GOT3 (cell line): ENCODE measurements around the gene PLA2G4E.

Source experiments
- DNase-seq: peaks from one replicate; lab custom pipeline; 2025; ENCODE audit warnings: mixed read lengths; lab: John Stamatoyannopoulos, UW

PLA2G4E gene

GRCh38 chr15:41955807-41956525 is 64.9 kb downstream of the PLA2G4E start:
- DNase-seq: no peak

DNA sequence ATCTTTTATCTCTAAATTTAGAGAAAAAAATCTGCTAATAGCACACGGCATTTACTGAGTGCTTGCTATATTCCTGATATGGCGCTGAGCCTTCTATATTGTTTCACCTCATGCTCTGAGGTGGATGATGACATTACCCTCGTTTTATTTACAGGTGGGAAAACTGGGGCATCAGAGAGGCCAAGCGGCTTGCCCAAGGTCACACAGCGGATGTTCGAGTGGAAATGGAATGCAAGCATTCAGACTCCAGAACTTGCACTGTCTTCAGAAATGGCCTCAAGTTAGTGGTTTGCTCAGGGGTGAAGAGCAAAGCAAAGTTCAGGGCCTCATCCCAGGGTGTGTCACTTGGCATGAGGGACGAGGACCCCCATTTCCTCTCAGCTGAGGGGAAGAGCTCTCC is 65.7 kb downstream of the PLA2G4E start:
- no peak for DNase-seq

GRCh38 chr15:41954036-41954435 is 66.8 kb downstream of the PLA2G4E start:
- DNase-seq: no peak

- DNase-seq: no peak
Observed at GRCh38 chr15:41952013-41952563, 68.8 kb downstream of the PLA2G4E start.

DNA sequence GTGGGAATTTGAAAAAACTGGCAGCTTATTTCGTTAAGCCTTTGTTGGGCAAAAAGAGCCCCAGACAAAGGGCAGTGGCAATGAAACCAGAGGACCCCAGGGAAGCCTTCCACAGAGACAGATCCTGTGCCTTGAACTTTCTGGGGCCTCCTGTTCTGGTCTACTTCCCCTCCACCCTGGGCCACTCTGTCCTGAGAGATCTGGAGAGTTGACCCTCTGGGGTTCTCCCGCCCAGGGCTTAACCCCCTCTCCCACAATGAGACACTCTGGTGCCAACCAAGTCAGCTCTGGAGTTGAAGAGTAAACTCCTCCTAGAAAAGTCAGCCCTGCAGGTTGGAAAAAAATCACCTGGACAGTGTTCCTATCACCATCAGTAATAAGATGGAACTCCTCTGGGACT is 69.3 kb downstream of the PLA2G4E start:
- no peak for DNase-seq

- DNase-seq: no peak
Observed at GRCh38 chr15:41950489-41950888, 70.4 kb downstream of the PLA2G4E start.

- no peak for DNase-seq
Observed at GRCh38 chr15:41950127-41950483, 70.7 kb downstream of the PLA2G4E start.

GRCh38 chr15:41949401-41950126 is 71.3 kb downstream of the PLA2G4E start:
- no peak for DNase-seq

DNA sequence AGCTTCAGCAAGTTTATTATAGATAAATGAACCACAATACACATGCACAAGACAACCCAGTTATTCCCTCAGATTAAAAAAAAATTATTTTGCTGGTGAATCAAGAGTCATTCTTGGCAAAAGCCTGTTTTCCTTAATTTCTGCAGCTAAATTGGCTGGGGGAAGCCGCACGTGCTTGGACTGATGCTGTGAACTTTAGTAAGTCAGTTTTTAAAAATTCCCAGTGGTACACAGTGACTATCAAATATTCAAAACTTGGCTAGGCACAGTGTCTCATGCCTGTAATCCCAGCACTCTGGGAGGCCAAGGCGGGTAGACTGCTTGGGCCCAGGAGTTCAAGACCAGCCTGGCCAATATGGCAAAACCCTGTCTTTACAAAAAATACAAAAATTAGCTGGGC is 72.4 kb downstream of the PLA2G4E start:
- no peak for DNase-seq

- DNase-seq: no peak
Observed at GRCh38 chr15:41946970-41947369, 73.9 kb downstream of the PLA2G4E start.

DNA sequence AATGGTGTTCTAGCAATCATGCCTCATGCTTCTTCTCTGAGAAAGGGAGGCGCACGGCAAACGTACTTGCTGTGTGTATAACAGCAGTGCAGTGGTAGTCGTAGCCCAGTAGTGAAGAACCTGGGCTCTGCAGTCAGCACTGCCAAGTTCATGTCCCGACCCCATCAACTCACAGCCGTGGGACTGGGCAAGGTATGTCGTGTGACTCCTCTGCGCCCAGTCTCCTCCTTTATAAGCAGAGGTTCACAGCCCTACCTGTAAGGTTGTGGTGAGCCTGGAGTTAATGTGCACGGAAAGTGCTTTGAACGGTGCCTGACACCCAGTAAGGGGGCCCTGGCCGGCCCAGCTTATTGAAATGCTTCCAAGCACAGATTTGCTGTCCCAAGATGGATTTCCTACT is 75.1 kb downstream of the PLA2G4E start:
- no peak for DNase-seq

DNA sequence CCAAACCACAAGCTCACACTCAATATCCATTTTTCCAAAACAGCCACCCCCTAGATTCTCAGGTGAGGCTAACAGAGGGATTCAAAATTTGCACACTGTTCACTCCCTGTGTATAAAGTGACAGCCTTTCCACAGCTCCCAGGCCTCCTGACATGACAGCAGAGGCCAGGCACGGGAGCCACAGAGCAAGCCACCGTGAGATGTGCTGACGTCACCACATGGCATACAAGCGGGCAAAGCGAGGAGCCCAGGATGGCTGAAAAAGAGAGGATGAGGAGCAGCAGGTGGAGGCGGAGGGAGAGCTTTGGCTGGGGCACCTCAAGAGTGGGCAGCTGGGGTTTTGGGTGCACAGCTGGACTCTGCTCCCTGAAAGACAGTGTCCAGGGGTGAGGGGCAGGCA is 75.6 kb downstream of the PLA2G4E start:
- no peak for DNase-seq

GRCh38 chr15:41944313-41944940 is 76.4 kb downstream of the PLA2G4E start:
- no peak for DNase-seq

DNA sequence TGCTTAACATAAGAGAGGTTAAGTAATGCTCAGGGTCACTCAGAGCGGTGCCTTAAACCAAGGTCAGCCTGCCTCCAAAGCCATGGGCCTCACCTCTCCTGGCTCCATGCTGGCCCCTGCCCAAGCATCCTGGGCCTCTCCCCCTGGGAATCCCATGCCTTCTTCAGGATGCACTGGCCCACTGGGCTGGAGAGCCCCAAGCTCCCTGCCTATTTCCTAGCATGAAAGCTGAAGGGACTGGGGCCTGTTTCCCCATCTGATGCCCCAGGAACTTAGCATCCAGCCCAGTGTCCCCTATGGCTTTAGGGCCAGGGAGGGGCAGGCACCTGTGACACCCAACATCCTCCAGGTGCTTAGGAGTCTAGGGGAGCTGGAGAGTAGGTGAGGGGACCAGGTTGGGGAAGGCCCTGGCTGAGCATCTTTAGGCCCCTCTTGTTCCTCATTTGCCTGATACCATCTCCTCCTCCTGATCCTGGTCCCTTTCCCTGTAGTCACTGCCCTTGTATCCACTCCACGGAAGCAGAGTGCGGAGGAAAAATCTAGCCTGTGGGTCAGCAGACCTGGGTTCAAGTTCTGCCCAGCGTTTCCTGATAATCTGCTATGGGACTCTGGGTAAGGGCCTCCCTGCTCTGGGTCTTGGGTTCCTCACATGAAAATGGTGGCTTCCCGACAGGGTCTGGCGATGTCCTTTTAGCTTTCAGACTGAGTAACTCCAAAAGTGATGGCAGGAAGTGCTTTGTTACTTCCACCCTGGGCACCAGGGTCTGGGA is 77.1 kb downstream of the PLA2G4E start:
- no peak for DNase-seq

DNA sequence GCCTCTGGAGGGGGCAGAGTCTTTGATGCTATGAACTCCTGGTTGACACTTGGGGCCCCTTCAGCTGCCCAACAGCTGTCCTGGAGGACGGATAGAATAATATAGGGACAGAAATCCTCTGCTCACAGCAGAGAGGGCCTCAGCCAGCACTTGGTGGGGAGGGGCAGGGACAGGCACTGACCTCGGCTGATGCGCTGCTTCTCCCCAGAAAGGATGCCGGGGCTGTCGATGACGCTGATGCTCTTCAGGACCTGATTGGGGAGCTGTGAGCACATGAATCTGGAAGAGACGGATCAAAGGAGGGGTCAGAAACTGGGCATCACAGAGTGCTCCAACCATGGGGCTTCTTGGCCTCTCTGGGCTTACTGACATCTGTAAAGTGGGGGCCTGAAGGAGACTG is 78.0 kb downstream of the PLA2G4E start:
- no peak for DNase-seq

GRCh38 chr15:41941644-41942415 is 79.0 kb downstream of the PLA2G4E start:
- no peak for DNase-seq

DNA sequence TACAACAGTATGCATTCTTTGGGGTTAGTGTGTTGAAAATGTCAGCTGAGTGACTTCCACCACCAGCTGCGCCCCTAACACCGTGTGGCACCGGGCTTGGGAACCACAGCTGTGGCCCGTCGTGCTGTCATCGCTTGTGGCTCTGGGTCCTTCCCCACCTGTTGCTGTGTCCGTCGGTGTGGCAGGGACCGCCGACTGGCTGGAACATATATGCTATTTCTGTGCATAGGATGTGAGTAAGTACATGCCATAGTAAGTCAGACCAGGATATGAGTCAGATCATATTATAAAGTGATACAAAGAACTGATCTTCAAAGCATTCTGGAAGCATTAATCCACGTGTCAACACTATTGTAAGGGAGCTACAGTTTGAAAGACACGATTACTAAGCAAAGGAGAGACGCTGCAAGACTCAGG is 80.4 kb downstream of the PLA2G4E start:
- DNase-seq: no peak

GRCh38 chr15:41939986-41940385 is 80.9 kb downstream of the PLA2G4E start:
- no peak for DNase-seq

GRCh38 chr15:41937568-41937923 is 83.3 kb downstream of the PLA2G4E start:
- no peak for DNase-seq

DNA sequence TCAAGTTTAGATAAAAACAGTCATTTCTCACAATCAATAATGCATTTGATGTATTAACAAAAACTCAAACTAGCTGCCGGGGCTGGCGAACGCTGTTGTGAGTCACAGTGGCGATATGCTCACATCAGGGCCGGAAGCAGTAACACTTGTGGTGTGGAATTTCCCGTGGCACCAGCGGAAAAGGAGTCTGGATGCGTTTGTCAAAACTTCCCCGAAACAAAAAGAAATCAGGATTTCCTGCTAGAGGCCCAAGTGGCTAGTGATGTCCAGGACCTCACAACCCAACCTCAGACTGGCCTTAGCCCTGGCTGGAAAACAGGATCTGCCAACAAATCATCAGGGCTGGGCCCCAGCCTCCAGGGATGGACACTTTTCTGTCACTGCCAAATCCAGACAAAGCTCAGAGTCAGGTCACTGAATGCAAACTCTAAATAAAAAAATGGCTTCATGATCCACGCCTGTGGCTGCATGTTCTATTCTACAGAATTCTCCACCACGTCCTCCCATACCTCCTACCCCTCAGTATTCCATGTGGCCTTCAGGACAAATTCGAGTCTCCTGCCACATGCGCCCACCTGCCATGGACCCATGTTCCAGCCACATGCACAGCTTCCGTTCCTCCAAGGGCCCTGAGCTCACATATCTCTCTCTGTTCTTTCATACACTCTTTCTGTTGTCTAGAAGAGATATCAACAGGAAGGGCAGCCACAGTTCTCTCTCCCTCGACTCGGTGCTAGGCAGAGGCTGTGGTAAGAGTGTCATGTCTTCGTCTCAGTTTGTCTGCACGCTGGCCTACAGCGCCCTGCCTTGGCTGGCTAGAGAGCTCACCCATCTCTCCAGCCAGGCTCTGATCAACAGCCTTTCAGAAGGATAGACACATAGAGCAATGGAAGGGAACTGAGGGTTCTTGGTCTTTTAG is 83.9 kb downstream of the PLA2G4E start:
- no peak for DNase-seq
